ENCODE data around the gene ETS1. TPM values are rescaled to one million over a fixed set of nuclear protein-coding genes. Genes with fewer than 3 reads are reported as not detected.

The ETS1 gene
- total RNA-seq, 1 experiment from 2014 or later, result 29.9 TPM

DNA sequence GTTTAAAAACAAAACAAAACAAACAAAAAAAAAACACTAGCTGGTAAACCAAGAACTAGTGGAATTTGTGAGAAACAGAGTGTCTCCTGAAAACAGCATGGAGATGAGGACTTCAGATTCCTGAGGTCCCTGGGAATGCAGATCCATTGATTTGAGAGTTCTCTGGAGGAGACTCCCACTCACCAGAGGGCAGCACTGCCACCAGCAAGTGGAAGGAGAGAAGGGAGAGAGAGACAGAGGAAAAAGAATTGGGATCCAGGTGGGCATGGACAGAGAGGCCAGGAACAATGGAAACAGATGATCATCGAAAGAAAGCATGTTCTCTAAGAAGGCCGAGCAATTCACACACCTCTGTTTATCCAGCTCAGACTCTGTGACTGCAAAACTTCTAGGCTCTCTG, 31.8 kb downstream of the ETS1 start:
- Histone ChIP-seq H3K23ac (ENCODE audit: insufficient read length, low read depth, low read length) (no peak overlapping the region), H3K56ac (ENCODE audit: insufficient read length, low read depth, low read length) (no peak overlapping the region), H3K4me1 (ENCODE audit: insufficient read depth, low read length) (no peaks in the 10 kb centered on the region), H2BK15ac (ENCODE audit: low read depth, low read length) (no peak overlapping the region), H3K14ac (ENCODE audit: insufficient read depth, low read length) (no peak overlapping the region), H3K79me1 (ENCODE audit: insufficient read depth, low read depth, low read length, poor library complexity, severe bottlenecking) (no peaks in the 10 kb centered on the region), H3K23me2 (ENCODE audit: insufficient read length, low read depth, low read length, poor library complexity, severe bottlenecking) (no peaks in the 10 kb centered on the region), H3K79me2 (ENCODE audit: insufficient read depth, low read length) (no peaks in the 10 kb centered on the region), H3K27me3 (ENCODE audit: insufficient read depth, low read length) (peaks cover 3% of the 10 kb centered on the region; the same call in 1 of the 2 replicates), H3K27ac (ENCODE audit: insufficient read length, low read depth, low read length) (no peak overlapping the region), H3K4ac (ENCODE audit: low read depth, low read length) (no peak overlapping the region), H4K5ac (ENCODE audit: insufficient read length, low read depth, low read length) (no peak overlapping the region), H2BK5ac (ENCODE audit: insufficient read length, low read length) (no peak overlapping the region), H3K9me3 (ENCODE audit: control insufficient read depth, low read depth, low read length) (no peaks in the 10 kb centered on the region), H3K4me2 (ENCODE audit: insufficient read depth, insufficient read length, low read length) (no peak overlapping the region), H4K8ac (replicated peaks; ENCODE audit: insufficient read length, low read depth, low read length) (no peak overlapping the region), H2AK5ac (ENCODE audit: insufficient read length, low read length) (no peak overlapping the region), H2BK12ac (ENCODE audit: insufficient read length, low read depth, low read length) (no peak overlapping the region), H3K9ac (ENCODE audit: extremely low read depth, insufficient read length, low read length) (no peak overlapping the region), H2AFZ (ENCODE audit: low read length) (no peak overlapping the region), H3T11ph (ENCODE audit: low read length) (no peak overlapping the region), H4K91ac (ENCODE audit: insufficient read length, low read depth, low read length) (no peak overlapping the region), H4K20me1 (ENCODE audit: control insufficient read depth, insufficient read depth, insufficient read length) (no peaks in the 10 kb centered on the region), H2BK120ac (ENCODE audit: low read depth, low read length, poor library complexity, severe bottlenecking) (no peak overlapping the region), H3K18ac (ENCODE audit: insufficient read length, low read depth, low read length) (no peak overlapping the region), H2BK20ac (ENCODE audit: low read depth, low read length, poor library complexity, severe bottlenecking) (no peak overlapping the region)
- Mint-ChIP-seq H3K4me3 (no peak overlapping the region), H3K27me3 (ENCODE audit: low read depth) (peaks cover 22% of the 10 kb centered on the region), H3K27ac (peak overlapping the region in 2 of 3 experiments; percentile 54 to 94; a peak in 2 of 7 replicates), H3K9me3 (no peaks in the 10 kb centered on the region), H3K4me1 (peaks cover 17 to 26% of the 10 kb centered on the region in 2 experiments), H3K36me3 (ENCODE audit: insufficient read depth in 1 of 3, low read depth in 3 of 3) (peaks cover 0 to 30% (median 10%) of the 10 kb centered on the region in 3 experiments; a peak in 4 of 7 replicates)
- no CpG with 5 or more reads among the region's 2 CpGs for WGBS (ENCODE audit: extremely low coverage, insufficient read length, low lambda C conversion rate)
- peak; percentile 66 for DNase-seq
- TF ChIP-seq, protein P1, sequence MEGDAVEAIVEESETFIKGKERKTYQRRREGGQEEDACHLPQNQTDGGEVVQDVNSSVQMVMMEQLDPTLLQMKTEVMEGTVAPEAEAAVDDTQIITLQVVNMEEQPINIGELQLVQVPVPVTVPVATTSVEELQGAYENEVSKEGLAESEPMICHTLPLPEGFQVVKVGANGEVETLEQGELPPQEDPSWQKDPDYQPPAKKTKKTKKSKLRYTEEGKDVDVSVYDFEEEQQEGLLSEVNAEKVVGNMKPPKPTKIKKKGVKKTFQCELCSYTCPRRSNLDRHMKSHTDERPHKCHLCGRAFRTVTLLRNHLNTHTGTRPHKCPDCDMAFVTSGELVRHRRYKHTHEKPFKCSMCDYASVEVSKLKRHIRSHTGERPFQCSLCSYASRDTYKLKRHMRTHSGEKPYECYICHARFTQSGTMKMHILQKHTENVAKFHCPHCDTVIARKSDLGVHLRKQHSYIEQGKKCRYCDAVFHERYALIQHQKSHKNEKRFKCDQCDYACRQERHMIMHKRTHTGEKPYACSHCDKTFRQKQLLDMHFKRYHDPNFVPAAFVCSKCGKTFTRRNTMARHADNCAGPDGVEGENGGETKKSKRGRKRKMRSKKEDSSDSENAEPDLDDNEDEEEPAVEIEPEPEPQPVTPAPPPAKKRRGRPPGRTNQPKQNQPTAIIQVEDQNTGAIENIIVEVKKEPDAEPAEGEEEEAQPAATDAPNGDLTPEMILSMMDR (conservative IDR thresholded peaks at IDR 0.05), result peak; percentile 71

Measured in H9 (cell line).